Osteocyte (in vitro differentiated cells): ENCODE measurements around the gene LDB1. TPM values are rescaled to one million over a fixed set of nuclear protein-coding genes. Genes with fewer than 3 reads are reported as not detected.

Experiments used
- DNase-seq: peaks from one replicate; pipeline ENCODE4 v3.0.0; 2021; ENCODE audit warnings: mixed read lengths; ENCODE audit not compliant: unreplicated experiment; ENCODE audit errors: extremely low spot score
- H3K27ac Mint-ChIP-seq: one replicate; pipeline ENCODE4 v1.8.0; 2021; ENCODE audit warnings: mild to moderate bottlenecking, mixed read lengths; ENCODE audit not compliant: unreplicated experiment
- H3K27me3 Mint-ChIP-seq: one replicate; pipeline ENCODE4 v1.8.0; 2021; ENCODE audit warnings: mixed read lengths; ENCODE audit not compliant: unreplicated experiment
- H3K36me3 Mint-ChIP-seq: one replicate; pipeline ENCODE4 v1.8.0; 2021; ENCODE audit warnings: mixed read lengths; ENCODE audit not compliant: unreplicated experiment
- H3K4me1 Mint-ChIP-seq: one replicate; pipeline ENCODE4 v1.8.0; 2021; ENCODE audit warnings: mixed read lengths; ENCODE audit not compliant: unreplicated experiment
- H3K4me3 Mint-ChIP-seq: one replicate; pipeline ENCODE4 v1.8.0; 2021; ENCODE audit warnings: mild to moderate bottlenecking, moderate library complexity, mixed read lengths; ENCODE audit not compliant: unreplicated experiment
- H3K9me3 Mint-ChIP-seq: one replicate; pipeline ENCODE4 v1.8.0; 2021; ENCODE audit warnings: mixed read lengths; ENCODE audit not compliant: unreplicated experiment
- total RNA-seq: library from RNA; stranded (reverse); gene quantifications from 2 replicates; pipeline ENCODE4 v1.2.1, GENCODE V29; 2021
- TF ChIP-seq, protein P1 (sequence below): fragments of 200-600 bp; sonication (generic); IDR thresholded peaks from 2 replicates; pipeline ENCODE4 v1.5.0; 2021; ENCODE audit warnings: antibody characterized with exemption, mild to moderate bottlenecking, moderate library complexity

LDB1 gene
- total RNA-seq, 1 donor from 2014 or later: 114 TPM

DNA sequence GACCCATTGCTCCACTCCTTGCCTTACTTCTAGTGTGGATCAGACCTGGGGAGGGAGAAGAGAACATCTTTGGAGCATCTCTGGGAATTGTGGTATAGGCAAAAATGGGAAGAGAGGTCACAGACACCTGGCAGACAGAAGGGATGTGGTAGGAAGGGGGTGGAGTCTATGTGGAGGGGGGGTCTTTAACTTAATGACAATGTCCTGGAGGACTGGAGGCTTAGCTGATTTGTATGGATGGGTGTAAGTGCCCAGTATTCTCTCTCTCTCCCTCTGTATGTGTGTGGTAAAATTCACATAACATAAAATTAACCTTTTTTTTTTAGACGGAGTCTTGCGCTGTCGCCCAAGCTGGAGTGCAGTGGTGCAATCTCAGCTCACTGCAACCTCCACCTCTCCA, 3.1 kb upstream of the LDB1 start:
- Mint-ChIP-seq H3K36me3 (no peaks in the 10 kb centered on the region), H3K27ac (no peak overlapping the region), H3K27me3 (no peaks in the 10 kb centered on the region), H3K4me1 (peaks cover 29% of the 10 kb centered on the region), H3K4me3 (no peak overlapping the region), H3K9me3 (no peaks in the 10 kb centered on the region)
- TF ChIP-seq, protein P1, sequence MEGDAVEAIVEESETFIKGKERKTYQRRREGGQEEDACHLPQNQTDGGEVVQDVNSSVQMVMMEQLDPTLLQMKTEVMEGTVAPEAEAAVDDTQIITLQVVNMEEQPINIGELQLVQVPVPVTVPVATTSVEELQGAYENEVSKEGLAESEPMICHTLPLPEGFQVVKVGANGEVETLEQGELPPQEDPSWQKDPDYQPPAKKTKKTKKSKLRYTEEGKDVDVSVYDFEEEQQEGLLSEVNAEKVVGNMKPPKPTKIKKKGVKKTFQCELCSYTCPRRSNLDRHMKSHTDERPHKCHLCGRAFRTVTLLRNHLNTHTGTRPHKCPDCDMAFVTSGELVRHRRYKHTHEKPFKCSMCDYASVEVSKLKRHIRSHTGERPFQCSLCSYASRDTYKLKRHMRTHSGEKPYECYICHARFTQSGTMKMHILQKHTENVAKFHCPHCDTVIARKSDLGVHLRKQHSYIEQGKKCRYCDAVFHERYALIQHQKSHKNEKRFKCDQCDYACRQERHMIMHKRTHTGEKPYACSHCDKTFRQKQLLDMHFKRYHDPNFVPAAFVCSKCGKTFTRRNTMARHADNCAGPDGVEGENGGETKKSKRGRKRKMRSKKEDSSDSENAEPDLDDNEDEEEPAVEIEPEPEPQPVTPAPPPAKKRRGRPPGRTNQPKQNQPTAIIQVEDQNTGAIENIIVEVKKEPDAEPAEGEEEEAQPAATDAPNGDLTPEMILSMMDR: no peak
- no peak for DNase-seq

DNA sequence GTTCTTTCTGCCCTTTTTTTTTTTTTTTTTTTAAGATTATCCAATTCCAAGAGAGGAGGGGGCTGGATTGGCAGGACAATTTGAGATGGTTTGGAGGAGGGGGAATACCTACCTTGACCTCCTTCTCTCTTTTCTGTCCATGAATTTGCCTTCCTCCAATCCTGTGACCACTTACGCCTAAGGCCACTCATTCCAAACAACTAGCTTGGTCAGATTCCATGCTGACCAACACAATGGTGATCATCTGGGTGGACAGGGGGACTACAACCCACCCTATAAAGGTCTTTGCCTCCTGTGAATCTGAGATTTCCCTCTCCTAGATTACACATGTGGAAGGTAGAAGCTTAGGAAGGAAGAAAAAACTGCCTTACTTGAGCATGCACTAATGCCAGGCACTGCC, 2.3 kb upstream of the LDB1 start:
- Mint-ChIP-seq H3K27ac (peak overlapping the region; percentile 91), H3K27me3 (no peaks in the 10 kb centered on the region), H3K36me3 (no peaks in the 10 kb centered on the region), H3K4me3 (no peak overlapping the region), H3K9me3 (no peaks in the 10 kb centered on the region), H3K4me1 (peaks cover 30% of the 10 kb centered on the region)
- no peak for DNase-seq
- TF ChIP-seq, protein P1: no peak

DNA sequence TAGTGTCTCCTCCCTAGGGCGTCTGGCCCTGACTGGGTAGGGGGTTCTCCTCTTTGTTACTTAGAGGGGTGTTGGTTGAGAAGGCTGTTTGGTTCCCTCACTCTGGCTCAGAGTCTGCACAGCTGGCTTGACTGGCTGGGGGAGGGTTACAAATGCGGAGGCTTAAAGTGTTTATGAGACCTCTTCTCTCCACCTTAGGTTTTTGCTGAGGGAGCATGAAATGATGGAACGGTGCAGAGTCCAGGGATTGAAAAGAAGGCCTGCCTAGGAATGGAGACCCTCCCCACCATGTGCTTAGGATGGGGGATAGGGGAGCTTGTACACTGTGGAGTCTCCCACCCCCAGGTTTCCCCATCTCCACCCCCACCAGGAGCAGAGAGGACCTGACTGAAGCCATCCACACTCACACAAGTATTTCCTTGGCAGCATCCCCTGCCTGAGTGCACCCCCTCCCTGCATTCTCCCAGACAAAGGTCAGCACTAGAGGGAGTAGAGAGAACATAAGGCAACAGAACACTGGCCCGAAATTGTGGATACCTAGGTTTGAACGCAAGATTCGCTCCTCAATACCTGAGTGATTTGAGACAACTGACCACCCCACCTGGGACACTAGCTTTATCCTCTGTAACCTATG, 1.7 kb upstream of the LDB1 start:
- TF ChIP-seq, protein P1: no peak
- peak overlapping the region; percentile 82 for H3K4me3 Mint-ChIP-seq
- peaks cover 35% of the 10 kb centered on the region for H3K4me1 Mint-ChIP-seq
- no peaks in the 10 kb centered on the region for H3K9me3 Mint-ChIP-seq
- H3K27ac Mint-ChIP-seq: peak overlapping the region; percentile 91
- no peaks in the 10 kb centered on the region for H3K36me3 Mint-ChIP-seq
- DNase-seq: no peak
- H3K27me3 Mint-ChIP-seq: no peaks in the 10 kb centered on the region

DNA sequence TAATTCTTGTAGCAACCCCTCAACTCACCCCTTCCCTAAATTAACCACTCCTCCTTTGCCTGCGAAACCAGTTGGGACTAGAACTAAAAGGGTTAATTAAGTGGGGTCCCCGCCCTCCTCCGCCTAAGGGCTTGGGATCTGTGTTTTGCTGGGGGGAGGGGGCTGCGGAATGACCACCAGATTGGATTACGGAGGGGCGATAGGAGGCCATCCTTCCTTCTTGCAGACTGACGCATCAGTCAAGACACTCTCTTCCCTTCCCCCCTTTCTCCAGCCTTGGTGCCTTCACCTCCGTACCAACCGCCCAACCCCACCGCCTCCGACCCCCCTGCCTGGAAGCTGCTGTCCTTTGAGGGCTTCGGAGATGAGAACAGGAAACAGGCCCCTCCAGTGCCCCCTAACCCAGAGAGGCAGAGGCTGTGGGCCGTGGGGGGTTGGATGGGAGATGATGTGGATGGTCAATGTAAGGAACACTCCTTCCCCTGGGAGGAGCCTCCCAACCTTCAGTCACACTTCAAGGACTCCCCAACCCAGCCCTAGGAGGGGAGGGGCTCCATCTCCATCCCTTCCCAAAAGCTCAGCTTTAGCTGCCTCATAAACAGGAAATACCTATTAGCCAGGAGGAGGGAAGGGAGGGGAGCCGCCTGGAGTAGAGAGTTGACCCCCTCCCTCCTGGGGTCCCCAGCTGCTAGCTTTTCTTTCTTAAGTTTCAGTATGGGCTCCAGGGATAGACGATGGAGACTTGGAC, 997 bp upstream of the LDB1 start:
- DNase-seq: no peak
- Mint-ChIP-seq H3K27me3 (no peaks in the 10 kb centered on the region), H3K9me3 (no peaks in the 10 kb centered on the region), H3K4me1 (peaks cover 42% of the 10 kb centered on the region), H3K36me3 (no peaks in the 10 kb centered on the region), H3K27ac (peak overlapping the region; percentile 91), H3K4me3 (peak overlapping the region; percentile 82)
- TF ChIP-seq, protein P1: no peak

DNA sequence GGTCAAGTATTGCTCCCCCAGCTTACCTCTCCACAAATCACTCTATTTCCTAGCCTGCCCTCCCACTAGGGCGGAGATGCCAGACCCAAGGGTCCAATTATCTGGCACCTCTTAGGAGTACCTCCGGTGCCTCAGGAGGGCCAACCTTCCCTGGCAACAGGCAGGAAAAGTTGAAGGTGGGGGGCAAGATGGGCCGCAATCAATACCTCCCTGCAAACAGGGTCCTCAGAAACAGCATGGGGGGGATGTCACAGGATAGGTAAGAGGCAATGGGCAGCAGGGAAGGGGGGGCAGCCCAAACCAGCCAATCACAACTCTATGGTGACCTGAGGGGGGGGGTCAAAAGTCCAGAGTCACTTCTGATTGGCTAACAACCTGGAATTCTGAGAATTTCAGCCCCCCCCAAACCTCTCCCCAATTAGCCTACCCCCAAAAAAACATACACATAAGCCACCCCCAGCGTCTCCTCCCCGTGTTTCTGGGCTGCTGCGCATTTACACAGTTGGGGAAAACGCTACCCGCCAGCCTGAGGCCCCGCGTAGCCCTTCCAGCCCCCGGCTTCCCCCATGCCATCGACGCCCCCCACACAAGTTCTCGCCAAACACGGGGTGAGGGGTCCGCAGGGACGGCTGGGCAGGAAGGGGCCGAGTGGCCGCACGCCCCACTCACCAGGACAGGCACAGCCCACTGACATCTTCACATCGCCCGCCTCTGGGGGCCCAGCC, 589 bp downstream of the LDB1 start:
- no peaks in the 10 kb centered on the region for H3K27me3 Mint-ChIP-seq
- H3K36me3 Mint-ChIP-seq: no peaks in the 10 kb centered on the region
- peak overlapping the region; percentile 94 for H3K27ac Mint-ChIP-seq
- no peaks in the 10 kb centered on the region for H3K9me3 Mint-ChIP-seq
- no peak for DNase-seq
- TF ChIP-seq, protein P1: no peak
- peaks cover 57% of the 10 kb centered on the region for H3K4me1 Mint-ChIP-seq
- H3K4me3 Mint-ChIP-seq: peak overlapping the region; percentile 83
